H9 (cell line): ENCODE measurements around the gene SYNPO. TPM values are rescaled to one million over a fixed set of nuclear protein-coding genes. Genes with fewer than 3 reads are reported as not detected.
A peak's percentile ranks its signal among the peaks of the same experiment; 100 is the strongest.

ENCODE experiments used
- DNase-seq: peaks from one replicate; pipeline ENCODE4 v3.0.0-alpha.2; 2017
- H2AFZ ChIP-seq: one replicate; pipeline ENCODE4 v1.6.1; 2013; ENCODE audit warnings: mild to moderate bottlenecking, low read length, control low read depth, moderate library complexity
- H2AK5ac ChIP-seq: 2 replicates; pipeline ENCODE4 v1.6.1; 2013; ENCODE audit warnings: low read length, control low read depth, mixed read lengths; ENCODE audit not compliant: insufficient read length
- H2BK120ac ChIP-seq: one replicate; pipeline ENCODE4 v1.6.1; 2013; ENCODE audit warnings: low read depth, mild to moderate bottlenecking, low read length, control low read depth, inconsistent platforms; ENCODE audit not compliant: poor library complexity, severe bottlenecking
- H2BK12ac ChIP-seq: 2 replicates; pipeline ENCODE4 v1.6.1; 2013; ENCODE audit warnings: low read length, control low read depth, mixed read lengths, low read depth; ENCODE audit not compliant: insufficient read length
- H2BK15ac ChIP-seq: 2 replicates; pipeline ENCODE4 v1.6.1; 2013; ENCODE audit warnings: low read depth, low read length, control low read depth
- H2BK20ac ChIP-seq: one replicate; pipeline ENCODE4 v1.6.1; 2013; ENCODE audit warnings: low read depth, mild to moderate bottlenecking, low read length, control low read depth, inconsistent platforms; ENCODE audit not compliant: poor library complexity, severe bottlenecking
- H2BK5ac ChIP-seq: 2 replicates; pipeline ENCODE4 v1.6.1; 2013; ENCODE audit warnings: low read length, control low read depth, mixed read lengths; ENCODE audit not compliant: insufficient read length
- H3K14ac ChIP-seq: 2 replicates; pipeline ENCODE4 v1.6.1; 2013; ENCODE audit warnings: low read length, control low read depth; ENCODE audit not compliant: insufficient read depth
- H3K18ac ChIP-seq: 2 replicates; pipeline ENCODE4 v1.6.1; 2013; ENCODE audit warnings: low read depth, mild to moderate bottlenecking, mixed read lengths, low read length, control low read depth; ENCODE audit not compliant: insufficient read length
- H3K23ac ChIP-seq: 2 replicates; pipeline ENCODE4 v1.6.1; 2013; ENCODE audit warnings: low read length, control low read depth, mixed read lengths, low read depth; ENCODE audit not compliant: insufficient read length
- H3K23me2 ChIP-seq: 2 replicates; pipeline ENCODE4 v1.6.1; 2013; ENCODE audit warnings: low read depth, mild to moderate bottlenecking, mixed read lengths, low read length, control low read depth; ENCODE audit not compliant: insufficient read length, poor library complexity, severe bottlenecking
- H3K27ac ChIP-seq: 2 replicates; pipeline ENCODE4 v1.5.1; 2013; ENCODE audit warnings: low read length, control low read depth, mixed read lengths, low read depth; ENCODE audit not compliant: insufficient read length
- H3K27me3 ChIP-seq: 2 replicates; pipeline ENCODE4 v1.6.1; 2013; ENCODE audit warnings: low read length, control low read depth, inconsistent platforms; ENCODE audit not compliant: insufficient read depth
- H3K4ac ChIP-seq: 2 replicates; pipeline ENCODE4 v1.6.1; 2013; ENCODE audit warnings: low read depth, mild to moderate bottlenecking, control low read depth, inconsistent platforms, low read length, moderate library complexity
- H3K4me1 ChIP-seq: 2 replicates; pipeline ENCODE4 v1.6.1; 2013; ENCODE audit warnings: low read length, control low read depth, inconsistent platforms; ENCODE audit not compliant: insufficient read depth
- H3K4me2 ChIP-seq: 2 replicates; pipeline ENCODE4 v1.6.1; 2013; ENCODE audit warnings: low read length, control low read depth, mixed read lengths; ENCODE audit not compliant: insufficient read length, insufficient read depth
- H3K56ac ChIP-seq: 2 replicates; pipeline ENCODE4 v1.6.1; 2013; ENCODE audit warnings: low read depth, mild to moderate bottlenecking, mixed read lengths, low read length, control low read depth; ENCODE audit not compliant: insufficient read length
- H3K79me1 ChIP-seq: 2 replicates; pipeline ENCODE4 v1.6.1; 2013; ENCODE audit warnings: low read depth, mild to moderate bottlenecking, moderate library complexity, low read length, control low read depth, inconsistent platforms; ENCODE audit not compliant: insufficient read depth, poor library complexity, severe bottlenecking
- H3K79me2 ChIP-seq: 2 replicates; pipeline ENCODE4 v1.6.1; 2013; ENCODE audit warnings: low read length, control low read depth, inconsistent platforms; ENCODE audit not compliant: insufficient read depth
- H3K9ac ChIP-seq: 2 replicates; pipeline ENCODE4 v1.6.1; 2013; ENCODE audit warnings: low read length, control low read depth, mixed read lengths; ENCODE audit not compliant: insufficient read length; ENCODE audit errors: extremely low read depth
- H3K9me3 ChIP-seq: one replicate; pipeline ENCODE4 v1.6.1; 2013; ENCODE audit warnings: low read depth, low read length, inconsistent platforms; ENCODE audit not compliant: control insufficient read depth
- H3T11ph ChIP-seq: one replicate; pipeline ENCODE4 v1.6.1; 2013; ENCODE audit warnings: mild to moderate bottlenecking, low read length, control low read depth, inconsistent platforms
- H4K20me1 ChIP-seq: one replicate; pipeline ENCODE4 v1.6.1; 2013; ENCODE audit not compliant: control insufficient read depth, insufficient read length, insufficient read depth
- H4K5ac ChIP-seq: 2 replicates; pipeline ENCODE4 v1.6.1; 2013; ENCODE audit warnings: low read depth, mild to moderate bottlenecking, mixed read lengths, low read length, control low read depth; ENCODE audit not compliant: insufficient read length
- H4K8ac ChIP-seq: replicated peaks from 2 replicates; pipeline ENCODE4 v1.6.1; 2013; ENCODE audit warnings: low read length, control low read depth, mixed read lengths, low read depth; ENCODE audit not compliant: insufficient read length
- H4K91ac ChIP-seq: 2 replicates; pipeline ENCODE4 v1.6.1; 2013; ENCODE audit warnings: low read depth, mild to moderate bottlenecking, moderate library complexity, mixed read lengths, low read length, control low read depth; ENCODE audit not compliant: insufficient read length
- H3K27ac Mint-ChIP-seq, 3 experiments: 2 replicates in 2 of 3; 3 replicates in 1 of 3; pipeline ENCODE4 v1.8.0; 2020 to 2021; ENCODE audit warnings: mixed read lengths in 3 of 3, mild to moderate bottlenecking in 1 of 3, moderate library complexity in 1 of 3
- H3K27me3 Mint-ChIP-seq: 2 replicates; pipeline ENCODE4 v1.8.0; 2021; ENCODE audit warnings: low read depth, mild to moderate bottlenecking, moderate library complexity, mixed read lengths
- H3K36me3 Mint-ChIP-seq, 3 experiments: 2 replicates in 2 of 3; 3 replicates in 1 of 3; pipeline ENCODE4 v1.8.0; 2020 to 2021; ENCODE audit warnings: low read depth in 3 of 3, mixed read lengths in 3 of 3; ENCODE audit not compliant: insufficient read depth in 1 of 3
- H3K4me1 Mint-ChIP-seq, 2 experiments: 2 replicates each; pipeline ENCODE4 v1.8.0; 2020; ENCODE audit warnings: mixed read lengths in 2 of 2
- H3K4me3 Mint-ChIP-seq, 2 experiments: 2 replicates in 1 of 2; 3 replicates in 1 of 2; pipeline ENCODE4 v1.8.0; 2020 to 2021; ENCODE audit warnings: mild to moderate bottlenecking in 2 of 2, mixed read lengths in 2 of 2, moderate library complexity in 1 of 2
- H3K9me3 Mint-ChIP-seq, 2 experiments: 2 replicates in 1 of 2; 3 replicates in 1 of 2; pipeline ENCODE4 v1.8.0; 2020; ENCODE audit warnings: mild to moderate bottlenecking in 2 of 2, mixed read lengths in 2 of 2, moderate library complexity in 1 of 2
- CTCF ChIP-seq: fragments of 200-600 bp; sonication (generic); conservative IDR thresholded peaks from 3 replicates; pipeline ENCODE4 v1.8.0; 2021; ENCODE audit warnings: antibody characterized with exemption, mild to moderate bottlenecking
- WGBS: extraction: QIAGEN DNeasy Blood & Tissue Kit; methylation state at CpG from one replicate; pipeline ENCODE4 v1.1.7; 2013; ENCODE audit warnings: missing lambda C conversion rate, low lambda C conversion rate, mixed read lengths; ENCODE audit not compliant: insufficient read length; ENCODE audit errors: extremely low coverage; 5-methylcytosine and 5-hydroxymethylcytosine counted together
- total RNA-seq: library from RNA; stranded (reverse); gene quantifications from 2 replicates; pipeline ENCODE4 v1.2.1, GENCODE V29; 2021

The SYNPO gene
- total RNA-seq, 1 experiment from 2014 or later = 1.7 TPM

- Mint-ChIP-seq H3K27ac (peak overlapping the region in 1 of 3 experiments; percentile 44; a peak in 1 of 7 replicates), H3K4me3 (no peak overlapping the region), H3K9me3 (no peaks in the 10 kb centered on the region), H3K27me3 (peaks cover 2% of the 10 kb centered on the region; the same call in 1 of the 2 replicates), H3K4me1 (peaks cover 48 to 64% of the 10 kb centered on the region in 2 experiments), H3K36me3 (no peaks in the 10 kb centered on the region)
- no peak overlapping the region for H3K23ac ChIP-seq
- H2BK12ac ChIP-seq = no peak overlapping the region
- DNase-seq = no peak
- no peak overlapping the region for H4K91ac ChIP-seq
- no peaks in the 10 kb centered on the region for H3K79me1 ChIP-seq
- H3K9me3 ChIP-seq = no peaks in the 10 kb centered on the region
- no peak for TF ChIP-seq CTCF
- peaks cover 2% of the 10 kb centered on the region; the same call in 1 of the 2 replicates for H3K4me1 ChIP-seq
- H3K23me2 ChIP-seq = no peaks in the 10 kb centered on the region
- H3K79me2 ChIP-seq = no peaks in the 10 kb centered on the region
- no peak overlapping the region for H2AK5ac ChIP-seq
- no peak overlapping the region for H3K18ac ChIP-seq
- H2BK5ac ChIP-seq = no peak overlapping the region
- H4K5ac ChIP-seq = no peak overlapping the region
- no CpG with 5 or more reads among the region's 5 CpGs for WGBS
- no peak overlapping the region for H2BK120ac ChIP-seq
- H3K27me3 ChIP-seq = no peaks in the 10 kb centered on the region
- no peak overlapping the region for H3K4ac ChIP-seq
- H3K4me2 ChIP-seq = no peak overlapping the region
- no peak overlapping the region for H2AFZ ChIP-seq
- no peak overlapping the region for H2BK15ac ChIP-seq
- H3K14ac ChIP-seq = 0 out of 2 replicates have a peak overlapping the region, but pooled peaks have one; percentile 72
- H4K8ac ChIP-seq = no peak overlapping the region
- H3K9ac ChIP-seq = no peak overlapping the region
- no peak overlapping the region for H2BK20ac ChIP-seq
- no peak overlapping the region for H3T11ph ChIP-seq
- no peak overlapping the region for H3K56ac ChIP-seq
- no peak overlapping the region for H3K27ac ChIP-seq
- H4K20me1 ChIP-seq = no peaks in the 10 kb centered on the region
These were observed 2.1 kb downstream of the SYNPO start for GRCh38 chr5:150642567-150642927.
